GM10266 (cell line): ENCODE data around the gene LIN9.

Source experiments
- DNase-seq: peaks from one replicate; pipeline ENCODE4 v3.0.0; 2012; ENCODE audit errors: extremely low spot score
- TF ChIP-seq, protein P1 (sequence below): IDR thresholded peaks from 2 replicates; pipeline ENCODE4 v1.5.1; 2012; ENCODE audit warnings: mild to moderate bottlenecking, low read depth; ENCODE audit not compliant: control insufficient read depth, insufficient read depth; ENCODE audit errors: missing control alignments

The LIN9 gene, protein sequence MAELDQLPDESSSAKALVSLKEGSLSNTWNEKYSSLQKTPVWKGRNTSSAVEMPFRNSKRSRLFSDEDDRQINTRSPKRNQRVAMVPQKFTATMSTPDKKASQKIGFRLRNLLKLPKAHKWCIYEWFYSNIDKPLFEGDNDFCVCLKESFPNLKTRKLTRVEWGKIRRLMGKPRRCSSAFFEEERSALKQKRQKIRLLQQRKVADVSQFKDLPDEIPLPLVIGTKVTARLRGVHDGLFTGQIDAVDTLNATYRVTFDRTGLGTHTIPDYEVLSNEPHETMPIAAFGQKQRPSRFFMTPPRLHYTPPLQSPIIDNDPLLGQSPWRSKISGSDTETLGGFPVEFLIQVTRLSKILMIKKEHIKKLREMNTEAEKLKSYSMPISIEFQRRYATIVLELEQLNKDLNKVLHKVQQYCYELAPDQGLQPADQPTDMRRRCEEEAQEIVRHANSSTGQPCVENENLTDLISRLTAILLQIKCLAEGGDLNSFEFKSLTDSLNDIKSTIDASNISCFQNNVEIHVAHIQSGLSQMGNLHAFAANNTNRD

DNA sequence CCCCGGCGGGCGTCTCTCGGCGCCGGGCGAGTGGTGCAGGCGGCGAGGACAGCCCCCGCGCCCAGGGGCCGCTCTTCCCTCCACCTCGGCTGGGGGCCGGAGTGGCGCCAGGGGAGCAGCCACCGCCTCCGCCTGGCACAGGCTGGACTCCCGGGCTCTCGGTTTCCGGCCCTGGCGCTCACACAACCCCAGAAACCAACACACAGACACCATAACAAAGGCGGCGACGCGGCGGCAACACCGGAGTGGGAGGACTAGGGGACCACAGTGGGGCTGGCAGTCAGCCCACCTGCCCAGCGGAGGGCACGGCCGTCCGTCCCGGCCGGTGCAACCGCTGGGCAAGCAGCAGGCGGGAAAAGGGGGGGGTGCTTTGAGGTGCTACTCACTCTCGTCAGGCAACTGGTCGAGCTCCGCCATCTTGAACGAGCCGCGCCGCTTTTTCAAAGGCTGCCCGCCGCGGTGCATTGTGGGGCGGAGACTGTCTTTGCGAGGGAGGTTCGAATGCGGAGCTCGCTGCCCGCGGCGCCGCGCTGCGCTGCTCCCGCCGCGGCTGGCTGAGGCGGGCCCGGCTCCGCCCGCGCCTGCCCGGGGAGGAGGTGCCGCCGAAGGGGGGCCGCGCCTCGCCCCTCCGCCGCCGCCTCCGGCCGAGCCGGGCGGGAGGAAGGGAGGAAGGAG, at the start of gene LIN9:
TSS of gene LIN9 (minus strand) at position 442 of the 675 bp plus-strand sequence. CDS start at position 417, 25 bp downstream.
- TF ChIP-seq, protein P1, sequence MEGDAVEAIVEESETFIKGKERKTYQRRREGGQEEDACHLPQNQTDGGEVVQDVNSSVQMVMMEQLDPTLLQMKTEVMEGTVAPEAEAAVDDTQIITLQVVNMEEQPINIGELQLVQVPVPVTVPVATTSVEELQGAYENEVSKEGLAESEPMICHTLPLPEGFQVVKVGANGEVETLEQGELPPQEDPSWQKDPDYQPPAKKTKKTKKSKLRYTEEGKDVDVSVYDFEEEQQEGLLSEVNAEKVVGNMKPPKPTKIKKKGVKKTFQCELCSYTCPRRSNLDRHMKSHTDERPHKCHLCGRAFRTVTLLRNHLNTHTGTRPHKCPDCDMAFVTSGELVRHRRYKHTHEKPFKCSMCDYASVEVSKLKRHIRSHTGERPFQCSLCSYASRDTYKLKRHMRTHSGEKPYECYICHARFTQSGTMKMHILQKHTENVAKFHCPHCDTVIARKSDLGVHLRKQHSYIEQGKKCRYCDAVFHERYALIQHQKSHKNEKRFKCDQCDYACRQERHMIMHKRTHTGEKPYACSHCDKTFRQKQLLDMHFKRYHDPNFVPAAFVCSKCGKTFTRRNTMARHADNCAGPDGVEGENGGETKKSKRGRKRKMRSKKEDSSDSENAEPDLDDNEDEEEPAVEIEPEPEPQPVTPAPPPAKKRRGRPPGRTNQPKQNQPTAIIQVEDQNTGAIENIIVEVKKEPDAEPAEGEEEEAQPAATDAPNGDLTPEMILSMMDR: no peak
- DNase-seq: peak; percentile 95

DNA sequence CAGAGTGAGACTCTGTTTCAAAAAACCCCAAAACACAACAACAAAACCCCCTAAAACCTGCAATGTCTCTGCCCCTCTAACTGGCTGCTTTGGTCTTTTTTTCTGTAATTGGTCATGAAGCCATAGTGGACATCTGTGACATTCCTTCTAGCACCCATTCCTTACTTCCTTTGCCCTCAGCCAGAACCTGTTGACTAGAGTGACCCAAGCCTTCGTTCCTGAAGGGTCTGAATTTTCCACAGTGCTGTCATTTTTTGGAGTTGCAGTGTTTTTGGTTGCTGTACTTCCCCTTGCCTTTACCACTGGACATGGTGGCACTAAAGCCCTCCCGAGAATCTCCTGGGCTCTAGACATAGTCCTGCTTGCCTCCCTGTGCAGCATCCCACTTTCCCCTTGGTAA, 48.5 kb upstream of the LIN9 start:
- TF ChIP-seq, protein P1: no peak
- no peak for DNase-seq

DNA sequence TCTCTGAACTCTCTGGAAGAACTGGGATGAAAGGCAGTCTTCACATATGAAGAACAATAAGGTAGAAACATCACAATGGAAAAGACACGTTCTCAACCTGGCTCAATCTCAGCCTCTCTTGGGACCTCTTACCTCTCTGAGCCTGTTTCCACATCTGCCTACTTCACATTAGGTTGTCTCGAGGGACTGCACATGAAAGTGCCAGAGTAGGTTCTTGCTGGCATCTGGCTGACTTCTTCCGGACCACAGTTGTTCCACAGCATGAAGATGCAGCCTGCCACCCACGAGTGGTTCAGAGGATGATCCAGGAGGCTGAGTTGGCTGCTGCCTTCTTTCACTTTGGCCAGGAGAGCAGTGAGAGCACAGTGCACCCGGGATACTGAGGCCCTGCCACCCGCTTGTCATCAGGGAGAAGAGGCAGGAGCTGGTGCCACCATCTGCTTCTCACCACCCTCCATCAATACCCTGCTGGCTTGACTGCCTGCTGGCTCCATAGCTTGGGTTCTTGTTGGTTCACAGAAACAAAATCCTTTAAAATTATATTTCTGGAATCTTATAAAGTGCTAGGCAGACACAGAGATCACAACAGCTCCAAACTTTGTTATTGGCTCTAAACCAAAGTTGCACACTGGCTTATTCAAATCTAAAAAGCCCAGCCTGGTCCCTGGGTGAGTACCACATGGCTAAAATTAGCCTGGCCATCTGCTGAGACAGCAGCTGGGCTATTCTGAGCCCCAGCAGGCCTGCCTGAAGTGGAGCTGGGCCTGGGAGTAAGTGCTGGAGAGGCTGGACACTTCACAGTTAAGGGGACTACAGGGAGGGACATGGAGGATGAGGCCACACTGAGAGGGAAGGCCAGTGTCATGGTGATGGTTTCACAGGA, 46.9 kb upstream of the LIN9 start:
- TF ChIP-seq, protein P1: no peak
- DNase-seq: peak; percentile 39

DNA sequence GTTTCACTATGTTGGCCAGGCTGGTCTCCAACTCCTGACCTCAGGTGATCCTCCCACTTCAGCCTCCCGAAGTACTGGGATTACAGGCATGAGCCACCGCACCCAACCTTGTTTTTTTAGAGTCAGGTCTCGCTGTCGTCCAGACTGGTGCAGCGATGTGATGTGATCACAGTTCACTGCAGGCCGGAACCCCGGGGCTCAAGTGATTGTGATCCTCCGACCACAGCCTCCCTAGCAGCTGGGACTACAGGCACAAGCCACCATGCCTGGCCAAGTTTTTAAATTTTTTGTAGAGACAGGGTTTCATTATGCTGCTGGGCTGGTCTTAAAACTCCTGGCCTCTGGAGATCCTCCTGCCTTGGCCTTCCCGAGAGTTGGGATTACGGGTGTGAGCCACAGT, 46.1 kb upstream of the LIN9 start:
- DNase-seq: no peak
- TF ChIP-seq, protein P1: no peak

DNA sequence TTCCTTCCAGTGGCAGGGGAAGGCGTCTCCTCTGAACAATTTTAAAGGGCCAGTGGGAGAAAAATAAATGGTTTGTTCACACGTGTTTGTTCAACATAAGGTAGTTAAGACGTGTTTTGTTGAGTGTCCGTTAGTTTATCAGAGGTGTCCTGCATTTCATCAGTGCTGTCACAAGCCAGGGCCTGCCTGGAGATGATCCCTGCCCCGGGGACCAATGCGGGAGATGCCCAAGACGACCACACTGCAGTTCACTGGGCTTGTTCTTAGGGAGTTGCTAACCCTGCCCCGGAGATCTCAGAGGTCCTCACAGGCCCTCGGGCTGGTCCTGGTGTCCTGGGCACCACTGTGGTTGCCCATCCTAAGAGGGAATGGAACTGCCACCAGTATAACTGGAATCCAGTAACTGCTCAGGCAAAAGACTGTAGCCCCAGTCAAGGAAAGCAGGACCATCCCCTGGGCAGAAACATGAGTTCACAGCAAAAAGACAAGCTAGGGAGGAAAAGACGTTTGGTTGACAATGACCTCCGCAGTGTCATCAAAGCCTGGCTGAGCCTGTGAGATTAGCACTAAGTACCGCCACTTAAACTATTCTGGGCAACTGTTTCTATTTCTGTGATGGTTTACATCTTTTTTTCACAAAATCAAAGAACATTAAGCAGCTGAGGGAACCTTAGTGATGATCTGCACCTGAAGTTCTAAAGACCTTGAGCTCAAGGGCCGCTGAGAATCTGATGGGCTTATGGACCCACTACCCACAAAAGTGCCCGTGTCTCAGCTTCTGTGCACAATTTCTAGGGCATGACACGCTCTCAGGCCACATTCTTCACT, 44.9 kb upstream of the LIN9 start:
- DNase-seq: no peak
- TF ChIP-seq, protein P1: no peak

DNA sequence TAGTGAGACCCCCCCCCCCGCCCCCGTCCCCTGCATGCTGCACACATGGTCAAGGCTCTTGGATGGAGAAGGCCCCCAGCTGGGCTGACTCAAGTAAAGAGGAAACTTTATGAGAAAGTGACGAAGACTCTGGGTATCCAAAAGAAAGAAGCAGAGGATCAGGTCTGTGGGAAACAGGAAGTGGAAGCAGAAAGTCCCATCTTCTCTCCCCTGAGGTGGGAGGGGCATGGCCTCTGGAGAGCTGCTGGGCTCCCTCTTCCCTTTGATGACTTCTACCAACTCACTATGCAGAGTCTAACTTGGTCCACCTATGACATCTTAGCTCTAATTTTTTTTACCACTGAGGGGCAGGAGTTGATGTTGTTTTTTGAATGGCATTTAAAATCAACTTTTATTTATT, 42.7 kb upstream of the LIN9 start:
- TF ChIP-seq, protein P1: no peak
- DNase-seq: no peak
